ENCODE results near the gene GMPPA.

DNA sequence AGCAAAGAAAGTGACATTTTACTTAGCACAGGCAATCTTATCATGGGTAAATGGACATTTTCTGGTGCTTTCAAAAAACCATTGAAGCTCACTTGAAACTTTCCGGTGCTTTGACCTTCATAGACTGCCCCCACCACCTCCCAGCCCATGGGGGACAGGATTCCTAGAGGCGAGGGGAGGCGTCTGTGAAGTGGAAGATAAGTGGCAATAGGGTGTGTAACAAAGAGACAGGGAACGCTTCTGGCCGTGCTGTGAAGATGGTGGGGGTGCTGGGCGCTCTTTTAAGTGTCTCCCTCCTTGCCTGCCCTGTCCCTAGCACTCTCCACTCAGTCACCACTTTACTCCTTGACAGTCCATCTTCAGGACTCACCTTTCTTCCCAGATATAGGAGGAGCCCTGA is 23.4 kb upstream of the GMPPA start:
- TF ChIP-seq BACH2 (CRISPR knock-in tag; IDR thresholded peaks at IDR 0.05; ENCODE audit: borderline replicate concordance) (no peak), PPARA (CRISPR knock-in tag; IDR thresholded peaks at IDR 0.05; ENCODE audit: borderline replicate concordance) (no peak), TCF4 (CRISPR knock-in tag; IDR thresholded peaks at IDR 0.05; ENCODE audit: borderline replicate concordance) (no peak), ZNF8 (CRISPR knock-in tag; IDR thresholded peaks at IDR 0.05) (no peak), ZNF70 (CRISPR knock-in tag; IDR thresholded peaks at IDR 0.05) (no peak), TOX (CRISPR knock-in tag; IDR thresholded peaks at IDR 0.05; ENCODE audit: borderline replicate concordance) (no peak), ZFP30 (CRISPR knock-in tag; IDR thresholded peaks at IDR 0.05) (no peak)
- TF ChIP-seq, protein P1, sequence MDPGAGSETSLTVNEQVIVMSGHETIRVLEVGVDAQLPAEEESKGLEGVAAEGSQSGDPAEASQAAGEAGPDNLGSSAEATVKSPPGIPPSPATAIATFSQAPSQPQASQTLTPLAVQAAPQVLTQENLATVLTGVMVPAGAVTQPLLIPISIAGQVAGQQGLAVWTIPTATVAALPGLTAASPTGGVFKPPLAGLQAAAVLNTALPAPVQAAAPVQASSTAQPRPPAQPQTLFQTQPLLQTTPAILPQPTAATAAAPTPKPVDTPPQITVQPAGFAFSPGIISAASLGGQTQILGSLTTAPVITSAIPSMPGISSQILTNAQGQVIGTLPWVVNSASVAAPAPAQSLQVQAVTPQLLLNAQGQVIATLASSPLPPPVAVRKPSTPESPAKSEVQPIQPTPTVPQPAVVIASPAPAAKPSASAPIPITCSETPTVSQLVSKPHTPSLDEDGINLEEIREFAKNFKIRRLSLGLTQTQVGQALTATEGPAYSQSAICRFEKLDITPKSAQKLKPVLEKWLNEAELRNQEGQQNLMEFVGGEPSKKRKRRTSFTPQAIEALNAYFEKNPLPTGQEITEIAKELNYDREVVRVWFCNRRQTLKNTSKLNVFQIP (CRISPR knock-in tag; IDR thresholded peaks at IDR 0.05; ENCODE audit: borderline replicate concordance, low read depth), result no peak
- TF ChIP-seq, protein P2, sequence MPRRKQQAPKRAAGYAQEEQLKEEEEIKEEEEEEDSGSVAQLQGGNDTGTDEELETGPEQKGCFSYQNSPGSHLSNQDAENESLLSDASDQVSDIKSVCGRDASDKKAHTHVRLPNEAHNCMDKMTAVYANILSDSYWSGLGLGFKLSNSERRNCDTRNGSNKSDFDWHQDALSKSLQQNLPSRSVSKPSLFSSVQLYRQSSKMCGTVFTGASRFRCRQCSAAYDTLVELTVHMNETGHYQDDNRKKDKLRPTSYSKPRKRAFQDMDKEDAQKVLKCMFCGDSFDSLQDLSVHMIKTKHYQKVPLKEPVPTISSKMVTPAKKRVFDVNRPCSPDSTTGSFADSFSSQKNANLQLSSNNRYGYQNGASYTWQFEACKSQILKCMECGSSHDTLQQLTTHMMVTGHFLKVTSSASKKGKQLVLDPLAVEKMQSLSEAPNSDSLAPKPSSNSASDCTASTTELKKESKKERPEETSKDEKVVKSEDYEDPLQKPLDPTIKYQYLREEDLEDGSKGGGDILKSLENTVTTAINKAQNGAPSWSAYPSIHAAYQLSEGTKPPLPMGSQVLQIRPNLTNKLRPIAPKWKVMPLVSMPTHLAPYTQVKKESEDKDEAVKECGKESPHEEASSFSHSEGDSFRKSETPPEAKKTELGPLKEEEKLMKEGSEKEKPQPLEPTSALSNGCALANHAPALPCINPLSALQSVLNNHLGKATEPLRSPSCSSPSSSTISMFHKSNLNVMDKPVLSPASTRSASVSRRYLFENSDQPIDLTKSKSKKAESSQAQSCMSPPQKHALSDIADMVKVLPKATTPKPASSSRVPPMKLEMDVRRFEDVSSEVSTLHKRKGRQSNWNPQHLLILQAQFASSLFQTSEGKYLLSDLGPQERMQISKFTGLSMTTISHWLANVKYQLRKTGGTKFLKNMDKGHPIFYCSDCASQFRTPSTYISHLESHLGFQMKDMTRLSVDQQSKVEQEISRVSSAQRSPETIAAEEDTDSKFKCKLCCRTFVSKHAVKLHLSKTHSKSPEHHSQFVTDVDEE (CRISPR knock-in tag; IDR thresholded peaks at IDR 0.05), result no peak
- TF ChIP-seq, protein P3, sequence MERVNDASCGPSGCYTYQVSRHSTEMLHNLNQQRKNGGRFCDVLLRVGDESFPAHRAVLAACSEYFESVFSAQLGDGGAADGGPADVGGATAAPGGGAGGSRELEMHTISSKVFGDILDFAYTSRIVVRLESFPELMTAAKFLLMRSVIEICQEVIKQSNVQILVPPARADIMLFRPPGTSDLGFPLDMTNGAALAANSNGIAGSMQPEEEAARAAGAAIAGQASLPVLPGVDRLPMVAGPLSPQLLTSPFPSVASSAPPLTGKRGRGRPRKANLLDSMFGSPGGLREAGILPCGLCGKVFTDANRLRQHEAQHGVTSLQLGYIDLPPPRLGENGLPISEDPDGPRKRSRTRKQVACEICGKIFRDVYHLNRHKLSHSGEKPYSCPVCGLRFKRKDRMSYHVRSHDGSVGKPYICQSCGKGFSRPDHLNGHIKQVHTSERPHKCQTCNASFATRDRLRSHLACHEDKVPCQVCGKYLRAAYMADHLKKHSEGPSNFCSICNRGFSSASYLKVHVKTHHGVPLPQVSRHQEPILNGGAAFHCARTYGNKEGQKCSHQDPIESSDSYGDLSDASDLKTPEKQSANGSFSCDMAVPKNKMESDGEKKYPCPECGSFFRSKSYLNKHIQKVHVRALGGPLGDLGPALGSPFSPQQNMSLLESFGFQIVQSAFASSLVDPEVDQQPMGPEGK (CRISPR knock-in tag; IDR thresholded peaks at IDR 0.05; ENCODE audit: borderline replicate concordance), result no peak
